ENCODE measurements around the gene PGR.
A peak's percentile ranks its signal among the peaks of the same experiment; 100 is the strongest.

The PGR gene

GRCh38 chr11:101127699-101128570 is 1.7 kb downstream of the PGR start:
- Histone ChIP-seq H3K4ac (ENCODE audit: low read depth, low read length) (no peak overlapping the region), H3K27me3 (ENCODE audit: insufficient read depth, low read length) (peaks cover 38% of the 10 kb centered on the region), H3K14ac (ENCODE audit: low read length) (no peak overlapping the region), H3K4me3 (ENCODE audit: low read depth, low read length) (peak overlapping the region; percentile 57), H3K36me3 (ENCODE audit: control insufficient read depth in 1 of 2, insufficient read depth in 2 of 2, low read length in 2 of 2) (no peaks in the 10 kb centered on the region), H2BK120ac (ENCODE audit: insufficient read depth, low read length, poor library complexity) (no peak overlapping the region), H2BK5ac (ENCODE audit: low read depth, low read length, poor library complexity) (no peak overlapping the region), H3K4me2 (ENCODE audit: low read length) (peak overlapping the region; percentile 89), H3K27ac (ENCODE audit: low read depth, low read length) (no peak overlapping the region), H3K9me3 (ENCODE audit: insufficient read depth, low read depth, low read length) (no peaks in the 10 kb centered on the region), H3K23ac (ENCODE audit: low read length) (no peak overlapping the region), H4K12ac (ENCODE audit: low read depth, low read length) (no peak overlapping the region), H4K8ac (ENCODE audit: low read depth, low read length) (no peak overlapping the region), H2AK5ac (ENCODE audit: low read length) (no peak overlapping the region), H4K91ac (ENCODE audit: low read depth, low read length) (no peak overlapping the region), H2BK12ac (ENCODE audit: low read length) (no peak overlapping the region), H3K4me1 (ENCODE audit: control insufficient read depth in 1 of 2, insufficient read depth in 2 of 2, low read length in 2 of 2) (peaks cover 12 to 13% of the 10 kb centered on the region in 2 experiments), H3K79me2 (ENCODE audit: control insufficient read depth, insufficient read depth, low read length, poor library complexity) (no peaks in the 10 kb centered on the region), H3K79me1 (ENCODE audit: low read length) (no peaks in the 10 kb centered on the region), H2AFZ (ENCODE audit: insufficient read depth, low read length, poor library complexity) (peak overlapping the region; percentile 71), H3K18ac (ENCODE audit: low read length) (no peak overlapping the region), H3K9ac (ENCODE audit: low read length) (no peak overlapping the region)
- DNase-seq, result no peak
- WGBS (ENCODE audit: extremely low coverage, insufficient coverage, insufficient read length), result no CpG with 5 or more reads among the region's 93 CpGs

DNA sequence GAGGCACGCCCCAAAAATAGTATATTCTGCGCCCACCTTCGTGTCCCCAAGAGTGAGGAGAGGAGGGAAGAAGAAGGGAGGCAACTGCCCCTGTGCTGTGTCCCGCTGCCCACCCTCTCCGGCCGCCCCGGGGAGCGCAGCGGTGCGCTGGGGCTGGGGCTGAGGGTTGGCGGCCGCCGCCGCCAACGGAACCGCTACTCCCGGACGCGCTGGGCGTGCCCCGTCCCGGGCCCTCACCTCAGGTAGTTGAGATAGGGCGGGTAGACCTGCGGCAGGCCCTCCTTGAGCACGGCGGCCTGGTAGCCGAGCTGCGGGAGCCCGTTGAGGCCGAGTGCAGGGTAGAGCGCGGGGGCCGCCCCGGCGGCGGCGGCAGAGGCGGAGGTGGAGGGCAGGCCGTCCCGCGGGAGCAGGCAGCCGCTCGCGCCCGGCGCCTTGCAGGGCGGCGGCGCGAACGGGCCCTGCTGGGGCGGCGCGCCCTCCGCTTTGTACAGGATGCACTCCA is 2.4 kb downstream of the PGR start:
- Histone ChIP-seq H3K4me1 (ENCODE audit: control insufficient read depth in 1 of 2, insufficient read depth in 2 of 2, low read length in 2 of 2) (peaks cover 12 to 13% of the 10 kb centered on the region in 2 experiments), H3K4ac (ENCODE audit: low read depth, low read length) (no peak overlapping the region), H2BK12ac (ENCODE audit: low read length) (no peak overlapping the region), H3K18ac (ENCODE audit: low read length) (no peak overlapping the region), H3K27me3 (ENCODE audit: insufficient read depth, low read length) (peaks cover 38% of the 10 kb centered on the region), H2BK5ac (ENCODE audit: low read depth, low read length, poor library complexity) (no peak overlapping the region), H2BK120ac (ENCODE audit: insufficient read depth, low read length, poor library complexity) (no peak overlapping the region), H4K91ac (ENCODE audit: low read depth, low read length) (no peak overlapping the region), H3K27ac (ENCODE audit: low read depth, low read length) (no peak overlapping the region), H3K36me3 (ENCODE audit: control insufficient read depth in 1 of 2, insufficient read depth in 2 of 2, low read length in 2 of 2) (no peaks in the 10 kb centered on the region), H2AK5ac (ENCODE audit: low read length) (no peak overlapping the region), H4K8ac (ENCODE audit: low read depth, low read length) (no peak overlapping the region), H3K79me1 (ENCODE audit: low read length) (no peaks in the 10 kb centered on the region), H3K14ac (ENCODE audit: low read length) (no peak overlapping the region), H3K4me3 (ENCODE audit: low read depth, low read length) (peak overlapping the region; percentile 57), H4K12ac (ENCODE audit: low read depth, low read length) (no peak overlapping the region), H3K9me3 (ENCODE audit: insufficient read depth, low read depth, low read length) (no peaks in the 10 kb centered on the region), H3K9ac (ENCODE audit: low read length) (no peak overlapping the region), H3K23ac (ENCODE audit: low read length) (no peak overlapping the region), H3K79me2 (ENCODE audit: control insufficient read depth, insufficient read depth, low read length, poor library complexity) (no peaks in the 10 kb centered on the region), H2AFZ (ENCODE audit: insufficient read depth, low read length, poor library complexity) (peak overlapping the region; percentile 71), H3K4me2 (ENCODE audit: low read length) (peak overlapping the region; percentile 89)
- no CpG with 5 or more reads among the region's 55 CpGs for WGBS (ENCODE audit: extremely low coverage, insufficient coverage, insufficient read length)
- peak in 1 of 2 donors; percentile 23 for DNase-seq

DNA sequence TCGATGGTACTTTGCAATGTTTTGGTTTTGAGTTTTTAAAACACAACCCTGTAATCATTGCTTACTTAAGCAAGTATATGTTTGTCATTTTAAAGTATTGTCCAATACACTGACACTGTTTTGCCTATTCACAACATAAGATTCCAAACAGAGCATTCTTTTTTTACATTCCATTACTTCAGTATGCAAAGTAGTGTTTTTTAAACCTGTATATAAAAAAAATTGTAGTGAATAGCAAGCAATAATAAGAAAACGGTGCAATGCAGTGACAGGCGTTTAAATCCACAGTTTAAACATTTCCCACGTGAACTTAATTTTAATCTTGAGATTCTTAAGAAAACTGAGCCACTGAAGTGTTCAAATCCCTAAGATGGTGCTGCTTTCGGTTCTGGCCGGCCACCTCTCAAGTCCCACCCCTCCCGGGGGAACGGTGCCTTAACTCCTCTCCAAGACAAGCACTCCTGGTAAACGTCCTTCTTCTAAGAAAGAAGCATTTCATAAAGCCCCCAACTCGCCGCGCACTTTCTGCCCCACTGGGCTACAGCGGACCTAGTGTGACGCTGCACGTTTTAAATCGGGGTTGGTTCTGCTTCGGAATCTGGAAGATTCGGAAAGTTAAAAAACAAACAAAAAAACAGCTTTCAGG is 2.9 kb downstream of the PGR start:
- Histone ChIP-seq H4K8ac (ENCODE audit: low read depth, low read length) (no peak overlapping the region), H2AK5ac (ENCODE audit: low read length) (no peak overlapping the region), H3K27ac (ENCODE audit: low read depth, low read length) (no peak overlapping the region), H4K12ac (ENCODE audit: low read depth, low read length) (no peak overlapping the region), H2AFZ (ENCODE audit: insufficient read depth, low read length, poor library complexity) (peak overlapping the region; percentile 71), H3K9ac (ENCODE audit: low read length) (no peak overlapping the region), H3K23ac (ENCODE audit: low read length) (no peak overlapping the region), H4K91ac (ENCODE audit: low read depth, low read length) (no peak overlapping the region), H3K9me3 (ENCODE audit: insufficient read depth, low read depth, low read length) (no peaks in the 10 kb centered on the region), H3K4me1 (ENCODE audit: control insufficient read depth in 1 of 2, insufficient read depth in 2 of 2, low read length in 2 of 2) (peaks cover 12 to 13% of the 10 kb centered on the region in 2 experiments), H3K18ac (ENCODE audit: low read length) (no peak overlapping the region), H3K79me1 (ENCODE audit: low read length) (no peaks in the 10 kb centered on the region), H3K4me3 (ENCODE audit: low read depth, low read length) (no peak overlapping the region), H3K27me3 (ENCODE audit: insufficient read depth, low read length) (peaks cover 38% of the 10 kb centered on the region), H2BK5ac (ENCODE audit: low read depth, low read length, poor library complexity) (no peak overlapping the region), H3K4me2 (ENCODE audit: low read length) (peak overlapping the region; percentile 89), H3K79me2 (ENCODE audit: control insufficient read depth, insufficient read depth, low read length, poor library complexity) (no peaks in the 10 kb centered on the region), H3K36me3 (ENCODE audit: control insufficient read depth in 1 of 2, insufficient read depth in 2 of 2, low read length in 2 of 2) (no peaks in the 10 kb centered on the region), H3K4ac (ENCODE audit: low read depth, low read length) (no peak overlapping the region), H2BK120ac (ENCODE audit: insufficient read depth, low read length, poor library complexity) (no peak overlapping the region), H3K14ac (ENCODE audit: low read length) (no peak overlapping the region), H2BK12ac (ENCODE audit: low read length) (no peak overlapping the region)
- peak in 1 of 2 donors; percentile 7 for DNase-seq
- WGBS (ENCODE audit: extremely low coverage, insufficient coverage, insufficient read length), result no CpG with 5 or more reads among the region's 18 CpGs

DNA sequence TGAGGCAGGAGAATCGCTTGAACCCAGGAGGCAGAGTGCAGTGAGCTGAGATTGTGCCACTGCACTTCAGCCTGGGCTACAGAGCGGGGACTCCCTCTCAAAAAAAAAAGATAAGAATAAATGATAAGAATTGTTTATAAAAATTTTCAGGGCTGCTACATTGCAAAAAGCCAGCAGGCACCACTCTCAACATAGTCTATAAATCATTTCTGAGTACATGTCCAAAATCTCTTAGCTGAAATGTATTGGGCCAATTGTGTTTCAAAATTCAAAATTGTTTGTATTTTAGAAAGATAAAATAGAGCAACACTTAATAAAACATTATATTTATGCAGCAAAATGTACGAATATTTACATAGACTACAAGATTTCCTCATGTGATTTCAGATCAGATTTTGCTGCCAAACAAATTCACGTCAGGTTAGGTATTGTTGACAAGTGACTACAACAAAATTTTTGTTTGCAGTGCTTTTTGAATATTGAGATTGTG is 13.9 kb downstream of the PGR start:
- H2AFZ ChIP-seq (ENCODE audit: insufficient read depth, low read length, poor library complexity), result no peak overlapping the region
- H3K18ac ChIP-seq (ENCODE audit: low read length), result no peak overlapping the region
- H3K27me3 ChIP-seq (ENCODE audit: insufficient read depth, low read length), result no peaks in the 10 kb centered on the region
- no peak overlapping the region for H4K91ac ChIP-seq (ENCODE audit: low read depth, low read length)
- no peak overlapping the region for H4K12ac ChIP-seq (ENCODE audit: low read depth, low read length)
- H3K27ac ChIP-seq (ENCODE audit: low read depth, low read length), result no peak overlapping the region
- H3K4me1 ChIP-seq (ENCODE audit: control insufficient read depth in 1 of 2, insufficient read depth in 2 of 2, low read length in 2 of 2), result no peaks in the 10 kb centered on the region
- no peak for DNase-seq
- H3K9ac ChIP-seq (ENCODE audit: low read length), result no peak overlapping the region
- WGBS (ENCODE audit: extremely low coverage, insufficient coverage, insufficient read length), result no CpG with 5 or more reads among the region's 4 CpGs
- H4K8ac ChIP-seq (ENCODE audit: low read depth, low read length), result no peak overlapping the region
- H2BK120ac ChIP-seq (ENCODE audit: insufficient read depth, low read length, poor library complexity), result no peak overlapping the region
- H3K79me1 ChIP-seq (ENCODE audit: low read length), result no peaks in the 10 kb centered on the region
- no peak overlapping the region for H2BK5ac ChIP-seq (ENCODE audit: low read depth, low read length, poor library complexity)
- no peak overlapping the region for H2AK5ac ChIP-seq (ENCODE audit: low read length)
- no peak overlapping the region for H3K4ac ChIP-seq (ENCODE audit: low read depth, low read length)
- H3K36me3 ChIP-seq (ENCODE audit: control insufficient read depth in 1 of 2, insufficient read depth in 2 of 2, low read length in 2 of 2), result no peaks in the 10 kb centered on the region
- H3K4me3 ChIP-seq (ENCODE audit: low read depth, low read length), result no peak overlapping the region
- no peak overlapping the region for H3K4me2 ChIP-seq (ENCODE audit: low read length)
- no peak overlapping the region for H3K23ac ChIP-seq (ENCODE audit: low read length)
- H3K79me2 ChIP-seq (ENCODE audit: control insufficient read depth, insufficient read depth, low read length, poor library complexity), result no peaks in the 10 kb centered on the region
- no peak overlapping the region for H2BK12ac ChIP-seq (ENCODE audit: low read length)
- H3K14ac ChIP-seq (ENCODE audit: low read length), result no peak overlapping the region
- H3K9me3 ChIP-seq (ENCODE audit: insufficient read depth, low read depth, low read length), result no peaks in the 10 kb centered on the region
